NT2/D1 (cell line): ENCODE data around the gene G6PC3.

Source experiments
- SUZ12 ChIP-seq: IDR thresholded peaks from 2 replicates; pipeline ENCODE4 v1.6.1; 2011; ENCODE audit not compliant: insufficient read length, insufficient read depth; ENCODE audit errors: extremely low read depth
- YY1 ChIP-seq: IDR thresholded peaks from 2 replicates; pipeline ENCODE4 v1.6.1; 2011; ENCODE audit not compliant: insufficient read length, insufficient read depth

DNA sequence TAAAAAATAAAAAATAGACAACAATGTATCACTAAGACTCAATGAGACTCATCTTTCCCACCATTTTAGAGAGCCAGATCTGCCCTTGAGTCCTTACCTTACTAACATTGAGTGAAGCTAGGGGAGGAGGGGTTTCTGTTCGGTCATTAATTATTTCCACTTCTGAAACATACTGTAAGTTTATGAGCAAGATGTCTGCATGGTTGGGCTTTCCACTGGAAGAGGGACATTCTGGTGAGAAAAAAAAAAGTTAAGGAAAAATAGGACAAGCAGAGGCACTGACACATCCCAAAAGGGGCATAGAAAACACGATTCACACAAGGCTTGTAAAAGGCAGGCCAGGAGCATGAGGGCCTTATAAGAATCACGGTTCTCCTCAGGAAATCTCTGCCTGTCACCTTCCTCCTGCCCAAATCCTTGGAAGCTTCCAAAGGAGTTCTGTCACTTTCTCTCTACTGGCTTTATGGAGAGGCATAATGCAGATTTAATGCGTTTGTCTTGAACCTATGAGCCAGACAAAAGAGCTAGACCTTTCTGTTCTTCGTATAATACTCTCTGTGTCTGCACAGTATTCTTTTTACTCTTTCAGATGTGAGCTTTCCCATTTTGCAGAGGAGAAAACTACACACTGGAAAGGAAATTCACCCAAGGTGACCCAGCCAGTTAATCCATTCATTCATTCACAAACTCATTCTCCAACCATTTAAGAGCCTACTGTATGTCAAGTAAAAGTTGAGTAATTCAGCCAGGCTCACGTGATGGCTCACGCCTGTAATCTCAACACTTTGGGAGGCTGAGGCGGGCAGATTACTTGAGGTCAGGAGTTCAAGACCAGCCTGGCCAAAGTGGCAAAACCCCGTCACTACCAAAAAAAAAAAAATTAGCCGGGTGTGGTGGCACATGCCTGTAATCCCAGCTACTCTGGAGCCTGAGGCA lies 6.6 kb upstream of the G6PC3 start:
- no peak for TF ChIP-seq SUZ12
- TF ChIP-seq YY1, result no peak
